Measurements from ENCODE around the gene PSRC1.

- no peak for TF ChIP-seq CTCF (IDR thresholded peaks at IDR 0.05; ENCODE audit: low read depth, low read length)
- TF ChIP-seq POLR2A (IDR thresholded peaks at IDR 0.05; ENCODE audit: extremely low read depth, insufficient read length): no peak
Observed at GRCh38 chr1:109314795-109315194, 31.9 kb upstream of the PSRC1 start.

Data from NB4 (cell line).